Coronary artery (tissue), 2 donors: ENCODE measurements around the gene BLM.

ENCODE experiments used
- DNase-seq: peaks from one replicate; pipeline ENCODE4 v3.0.0-alpha.2; 2017; ENCODE audit warnings: low spot score
- H3K27ac ChIP-seq, 2 donors: fragments of 200-600 bp; sonication (generic); one replicate each; pipeline ENCODE4 v1.5.1; 2016 to 2019
- H3K4me3 ChIP-seq: fragments of 200-600 bp; sonication (generic); 2 replicates; pipeline ENCODE4 v1.5.1; 2016; ENCODE audit warnings: mild to moderate bottlenecking, moderate library complexity
- TF ChIP-seq, protein P1 (sequence below): fragments of 200-600 bp; sonication (generic); IDR thresholded peaks from one replicate; pipeline ENCODE4 v1.5.1; 2019; ENCODE audit warnings: antibody characterized with exemption

BLM gene

DNA sequence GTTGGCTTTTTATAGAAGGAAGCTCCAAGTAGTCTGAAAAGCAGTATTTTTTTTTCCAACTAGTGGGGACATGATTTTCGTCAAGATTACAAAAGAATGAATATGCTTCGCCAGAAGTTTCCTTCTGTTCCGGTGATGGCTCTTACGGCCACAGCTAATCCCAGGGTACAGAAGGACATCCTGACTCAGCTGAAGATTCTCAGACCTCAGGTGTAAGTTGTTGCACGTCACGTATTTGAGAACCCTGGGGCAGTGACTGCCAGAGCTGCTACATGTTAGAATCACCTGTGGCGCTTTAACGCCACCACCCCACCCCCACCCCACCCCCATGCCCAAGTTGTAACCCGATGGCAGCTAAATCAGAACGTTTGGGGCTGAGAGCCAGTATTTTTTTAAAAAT lies 52.2 kb downstream of the BLM start:
- TF ChIP-seq, protein P1, sequence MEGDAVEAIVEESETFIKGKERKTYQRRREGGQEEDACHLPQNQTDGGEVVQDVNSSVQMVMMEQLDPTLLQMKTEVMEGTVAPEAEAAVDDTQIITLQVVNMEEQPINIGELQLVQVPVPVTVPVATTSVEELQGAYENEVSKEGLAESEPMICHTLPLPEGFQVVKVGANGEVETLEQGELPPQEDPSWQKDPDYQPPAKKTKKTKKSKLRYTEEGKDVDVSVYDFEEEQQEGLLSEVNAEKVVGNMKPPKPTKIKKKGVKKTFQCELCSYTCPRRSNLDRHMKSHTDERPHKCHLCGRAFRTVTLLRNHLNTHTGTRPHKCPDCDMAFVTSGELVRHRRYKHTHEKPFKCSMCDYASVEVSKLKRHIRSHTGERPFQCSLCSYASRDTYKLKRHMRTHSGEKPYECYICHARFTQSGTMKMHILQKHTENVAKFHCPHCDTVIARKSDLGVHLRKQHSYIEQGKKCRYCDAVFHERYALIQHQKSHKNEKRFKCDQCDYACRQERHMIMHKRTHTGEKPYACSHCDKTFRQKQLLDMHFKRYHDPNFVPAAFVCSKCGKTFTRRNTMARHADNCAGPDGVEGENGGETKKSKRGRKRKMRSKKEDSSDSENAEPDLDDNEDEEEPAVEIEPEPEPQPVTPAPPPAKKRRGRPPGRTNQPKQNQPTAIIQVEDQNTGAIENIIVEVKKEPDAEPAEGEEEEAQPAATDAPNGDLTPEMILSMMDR: no peak
- DNase-seq: no peak
- Histone ChIP-seq H3K4me3 (no peak overlapping the region), H3K27ac (no peak overlapping the region)

GRCh38 chr15:90773485-90773884 lies 56.3 kb downstream of the BLM start:
- Histone ChIP-seq H3K4me3 (no peak overlapping the region), H3K27ac (no peak overlapping the region)
- TF ChIP-seq, protein P1: no peak
- DNase-seq: no peak

- DNase-seq: no peak
- TF ChIP-seq, protein P1: no peak
- H3K27ac ChIP-seq: no peak overlapping the region
- no peak overlapping the region for H3K4me3 ChIP-seq
Observed at GRCh38 chr15:90774731-90775514, 57.8 kb downstream of the BLM start.

- no peak for DNase-seq
- TF ChIP-seq, protein P1: no peak
- Histone ChIP-seq H3K27ac (no peak overlapping the region), H3K4me3 (no peak overlapping the region)
Observed at GRCh38 chr15:90780916-90781315, 63.8 kb downstream of the BLM start.

DNA sequence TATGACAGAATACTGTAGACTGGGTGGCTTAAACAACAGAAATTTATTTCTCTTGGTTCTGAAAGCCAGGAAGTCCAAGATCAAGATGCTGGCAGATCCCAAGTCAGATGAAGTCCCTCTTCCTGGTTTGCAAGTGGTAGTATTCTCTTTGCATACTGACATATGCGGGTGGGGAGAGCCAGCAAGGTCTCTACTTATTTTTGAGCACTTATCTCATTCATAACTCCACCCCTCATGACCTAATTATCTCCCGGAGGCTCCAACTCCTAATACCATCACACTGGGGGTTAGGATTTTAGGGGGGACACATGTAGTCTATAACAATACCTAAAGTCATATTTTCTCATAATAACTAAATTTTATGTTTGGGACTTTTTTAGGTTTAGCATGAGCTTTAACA lies 65.3 kb downstream of the BLM start:
- H3K4me3 ChIP-seq: no peak overlapping the region
- TF ChIP-seq, protein P1: no peak
- H3K27ac ChIP-seq: no peak overlapping the region
- no peak for DNase-seq

GRCh38 chr15:90787881-90788280 lies 70.7 kb downstream of the BLM start:
- no peak for DNase-seq
- H3K27ac ChIP-seq: no peak overlapping the region
- TF ChIP-seq, protein P1: no peak
- H3K4me3 ChIP-seq: no peak overlapping the region

- no peak for DNase-seq
- TF ChIP-seq, protein P1: no peak
- Histone ChIP-seq H3K27ac (no peak overlapping the region), H3K4me3 (no peak overlapping the region)
Observed at GRCh38 chr15:90789462-90789861, 72.3 kb downstream of the BLM start.
